DOHH2 (cell line): ENCODE measurements around the gene BMP8A.

Experiments used
- EZH2phosphoT487 ChIP-seq: fragments of 200-600 bp; sonication (generic); IDR thresholded peaks from 2 replicates; pipeline ENCODE4 v1.6.1; 2017; ENCODE audit warnings: borderline replicate concordance, mild to moderate bottlenecking, antibody characterized with exemption, low read length, moderate library complexity, mixed read lengths
- TF ChIP-seq, protein P1 (sequence below): fragments of 200-600 bp; sonication (generic); IDR thresholded peaks from one replicate; pipeline ENCODE4 v1.5.1; 2014; ENCODE audit warnings: antibody characterized with exemption, mild to moderate bottlenecking, low read depth, low read length; ENCODE audit not compliant: poor library complexity, severe bottlenecking

GRCh38 chr1:39445573-39445972 lies 45.9 kb upstream of the BMP8A start:
- TF ChIP-seq, protein P1, sequence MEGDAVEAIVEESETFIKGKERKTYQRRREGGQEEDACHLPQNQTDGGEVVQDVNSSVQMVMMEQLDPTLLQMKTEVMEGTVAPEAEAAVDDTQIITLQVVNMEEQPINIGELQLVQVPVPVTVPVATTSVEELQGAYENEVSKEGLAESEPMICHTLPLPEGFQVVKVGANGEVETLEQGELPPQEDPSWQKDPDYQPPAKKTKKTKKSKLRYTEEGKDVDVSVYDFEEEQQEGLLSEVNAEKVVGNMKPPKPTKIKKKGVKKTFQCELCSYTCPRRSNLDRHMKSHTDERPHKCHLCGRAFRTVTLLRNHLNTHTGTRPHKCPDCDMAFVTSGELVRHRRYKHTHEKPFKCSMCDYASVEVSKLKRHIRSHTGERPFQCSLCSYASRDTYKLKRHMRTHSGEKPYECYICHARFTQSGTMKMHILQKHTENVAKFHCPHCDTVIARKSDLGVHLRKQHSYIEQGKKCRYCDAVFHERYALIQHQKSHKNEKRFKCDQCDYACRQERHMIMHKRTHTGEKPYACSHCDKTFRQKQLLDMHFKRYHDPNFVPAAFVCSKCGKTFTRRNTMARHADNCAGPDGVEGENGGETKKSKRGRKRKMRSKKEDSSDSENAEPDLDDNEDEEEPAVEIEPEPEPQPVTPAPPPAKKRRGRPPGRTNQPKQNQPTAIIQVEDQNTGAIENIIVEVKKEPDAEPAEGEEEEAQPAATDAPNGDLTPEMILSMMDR: no peak
- no peak for TF ChIP-seq EZH2phosphoT487
